Natural killer cell (primary cell): ENCODE results near the gene BHLHA15. TPM values are rescaled to one million over a fixed set of nuclear protein-coding genes. Genes with fewer than 3 reads are reported as not detected.
A peak's percentile ranks its signal among the peaks of the same experiment; 100 is the strongest.

Source experiments
- ATAC-seq, 3 donors: fragments of 150-1000 bp in 2 of 3; fragments of 200-7000 bp in 1 of 3; cut with Tn5 transposase; 1 replicate in 1 of 3; 2 replicates in 2 of 3; pipeline ENCODE4 v1.10.0; 2021; ENCODE audit warnings: mild to moderate bottlenecking in 2 of 3, moderate library complexity in 2 of 3
- DNase-seq, 2 donors: peaks; one replicate each; pipeline versions ENCODE4 v3.0.0 to v3.0.0-alpha.2; 2013 to 2021; ENCODE audit warnings: mixed read lengths in 1 of 2
- H3K27ac ChIP-seq: one replicate; pipeline ENCODE4 v1.5.1; 2013; ENCODE audit warnings: mild to moderate bottlenecking, low read length
- H3K27me3 ChIP-seq: one replicate; pipeline ENCODE4 v1.6.1; 2013; ENCODE audit warnings: low read length; ENCODE audit not compliant: control insufficient read depth, insufficient read depth
- H3K36me3 ChIP-seq: one replicate; pipeline ENCODE4 v1.6.1; 2013; ENCODE audit warnings: low read length; ENCODE audit not compliant: control insufficient read depth, insufficient read depth
- H3K4me1 ChIP-seq: one replicate; pipeline ENCODE4 v1.6.1; 2013; ENCODE audit warnings: low read length; ENCODE audit not compliant: control insufficient read depth, insufficient read depth
- H3K4me3 ChIP-seq: one replicate; pipeline ENCODE4 v1.5.1; 2013; ENCODE audit warnings: low read length
- H3K9me3 ChIP-seq: one replicate; pipeline ENCODE4 v1.6.1; 2013; ENCODE audit warnings: low read length; ENCODE audit not compliant: control insufficient read depth, insufficient read depth
- H3K27ac Mint-ChIP-seq, 2 donors: one replicate each; pipeline ENCODE4 v1.8.0; 2022; ENCODE audit warnings: mild to moderate bottlenecking in 2 of 2, mixed read lengths in 2 of 2, moderate library complexity in 1 of 2
- H3K27me3 Mint-ChIP-seq, 2 donors: one replicate each; pipeline ENCODE4 v1.8.0; 2022; ENCODE audit warnings: low read depth in 2 of 2, mixed read lengths in 2 of 2
- H3K36me3 Mint-ChIP-seq: one replicate; pipeline ENCODE4 v1.8.0; 2022; ENCODE audit warnings: mixed read lengths
- H3K4me1 Mint-ChIP-seq, 2 donors: one replicate each; pipeline ENCODE4 v1.8.0; 2022; ENCODE audit warnings: mixed read lengths in 2 of 2
- H3K4me3 Mint-ChIP-seq: one replicate; pipeline ENCODE4 v1.8.0; 2022; ENCODE audit warnings: mild to moderate bottlenecking, moderate library complexity, mixed read lengths
- H3K9me3 Mint-ChIP-seq, 2 donors: one replicate each; pipeline ENCODE4 v1.8.0; 2022; ENCODE audit warnings: mixed read lengths in 2 of 2
- WGBS: methylation state at CpG from one replicate; pipeline ENCODE4 v1.1.7; 2013; ENCODE audit warnings: missing lambda C conversion rate; ENCODE audit not compliant: insufficient coverage; 5-methylcytosine and 5-hydroxymethylcytosine counted together
- intact Hi-C: fragments of 100-400 bp; cut with micrococcal nuclease; formaldehyde crosslinking; loops from one replicate; pipeline ENCODE4 v1.14.2; 2022
- total RNA-seq, 4 donors: library from RNA; stranded (reverse); fragments of 120-200 nt in 1 of 4; gene quantifications; one replicate each; pipeline versions ENCODE4 v1.2.3 to v1.2.4, GENCODE V29; 2013 to 2022
- TF ChIP-seq, protein P1 (sequence below): fragments of 200-600 bp; IDR thresholded peaks from one replicate; pipeline ENCODE4 v1.8.0; 2022; ENCODE audit warnings: antibody characterized with exemption

The BHLHA15 gene
- total RNA-seq, 3 donors from 2014 or later (not counting 1 experiment from before 2014, with no cell fraction given): 3.3 TPM; not detected in 2

DNA sequence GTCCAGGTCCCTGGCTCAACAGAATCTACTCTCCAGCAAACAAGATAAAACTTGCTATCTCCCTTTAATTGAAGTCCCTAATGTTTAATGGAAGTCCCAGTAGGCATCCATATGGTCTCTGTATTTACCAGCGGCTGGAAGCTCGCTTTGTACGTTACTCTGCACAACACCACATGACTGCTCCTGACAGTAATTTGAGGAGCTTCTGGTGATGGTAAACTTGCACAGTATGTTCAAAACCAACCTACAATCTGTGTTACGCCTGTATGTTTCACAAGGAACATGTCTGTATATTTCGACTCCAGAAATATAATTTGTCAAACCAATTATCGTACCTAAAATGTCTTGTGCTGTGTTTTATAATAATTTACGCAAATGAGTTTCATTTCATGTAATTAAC lies 45.2 kb downstream of the BHLHA15 start:
- no peak overlapping the region for H3K4me3 Mint-ChIP-seq
- Histone ChIP-seq H3K9me3 (no peaks in the 10 kb centered on the region), H3K36me3 (peaks cover 8% of the 10 kb centered on the region), H3K4me3 (no peak overlapping the region), H3K4me1 (peaks cover 19% of the 10 kb centered on the region), H3K27ac (no peak overlapping the region), H3K27me3 (no peaks in the 10 kb centered on the region)
- intact Hi-C loops: loop anchor here (10.0 kb wide), 1 partner anchor 122 kb away; no protein-coding TSS in a partner anchor
- DNase-seq (no peak), ATAC-seq (no peak)
- no peaks in the 10 kb centered on the region for H3K36me3 Mint-ChIP-seq
- peaks cover 33 to 42% of the 10 kb centered on the region in 2 donors for H3K4me1 Mint-ChIP-seq
- H3K9me3 Mint-ChIP-seq: no peaks in the 10 kb centered on the region
- H3K27ac Mint-ChIP-seq: peak overlapping the region; percentile 36 to 45
- TF ChIP-seq, protein P1, sequence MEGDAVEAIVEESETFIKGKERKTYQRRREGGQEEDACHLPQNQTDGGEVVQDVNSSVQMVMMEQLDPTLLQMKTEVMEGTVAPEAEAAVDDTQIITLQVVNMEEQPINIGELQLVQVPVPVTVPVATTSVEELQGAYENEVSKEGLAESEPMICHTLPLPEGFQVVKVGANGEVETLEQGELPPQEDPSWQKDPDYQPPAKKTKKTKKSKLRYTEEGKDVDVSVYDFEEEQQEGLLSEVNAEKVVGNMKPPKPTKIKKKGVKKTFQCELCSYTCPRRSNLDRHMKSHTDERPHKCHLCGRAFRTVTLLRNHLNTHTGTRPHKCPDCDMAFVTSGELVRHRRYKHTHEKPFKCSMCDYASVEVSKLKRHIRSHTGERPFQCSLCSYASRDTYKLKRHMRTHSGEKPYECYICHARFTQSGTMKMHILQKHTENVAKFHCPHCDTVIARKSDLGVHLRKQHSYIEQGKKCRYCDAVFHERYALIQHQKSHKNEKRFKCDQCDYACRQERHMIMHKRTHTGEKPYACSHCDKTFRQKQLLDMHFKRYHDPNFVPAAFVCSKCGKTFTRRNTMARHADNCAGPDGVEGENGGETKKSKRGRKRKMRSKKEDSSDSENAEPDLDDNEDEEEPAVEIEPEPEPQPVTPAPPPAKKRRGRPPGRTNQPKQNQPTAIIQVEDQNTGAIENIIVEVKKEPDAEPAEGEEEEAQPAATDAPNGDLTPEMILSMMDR: no peak
- WGBS: 98% methylated on average over 5 of the region's 7 CpGs
- no peaks in the 10 kb centered on the region for H3K27me3 Mint-ChIP-seq

DNA sequence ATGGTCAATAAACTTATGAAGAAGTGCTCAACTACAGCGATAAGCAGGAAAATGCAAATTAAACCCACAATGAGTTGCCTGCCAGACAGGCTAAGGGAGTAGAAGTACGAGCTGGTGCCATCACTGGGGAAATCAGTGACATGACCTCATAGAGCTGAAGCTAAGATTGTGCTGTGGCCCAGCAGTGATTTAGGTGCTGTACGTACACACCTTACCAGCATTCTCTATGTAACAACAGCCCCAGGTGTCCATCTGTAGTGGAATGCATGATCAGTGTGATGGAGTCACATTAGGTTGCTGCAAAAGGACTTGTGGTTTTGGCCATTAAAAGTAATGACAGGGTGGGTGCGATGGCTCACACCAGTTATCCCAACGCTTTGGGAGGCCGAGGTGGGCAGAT lies 46.5 kb downstream of the BHLHA15 start:
- no peak for DNase-seq
- Mint-ChIP-seq H3K9me3 (no peaks in the 10 kb centered on the region), H3K36me3 (no peaks in the 10 kb centered on the region), H3K4me3 (no peak overlapping the region), H3K27ac (no peak overlapping the region), H3K27me3 (no peaks in the 10 kb centered on the region), H3K4me1 (peaks cover 24 to 29% of the 10 kb centered on the region in 2 donors)
- no peak overlapping the region for H3K27ac ChIP-seq
- WGBS: 93% methylated on average over 5 of the region's 6 CpGs
- H3K9me3 ChIP-seq: no peaks in the 10 kb centered on the region
- H3K36me3 ChIP-seq: peaks cover 13% of the 10 kb centered on the region
- intact Hi-C loops: loop anchor here (10.0 kb wide), 1 partner anchor 123 kb away; no protein-coding TSS in a partner anchor
- H3K4me3 ChIP-seq: no peak overlapping the region
- H3K4me1 ChIP-seq: peaks cover 12% of the 10 kb centered on the region
- TF ChIP-seq, protein P1: no peak
- H3K27me3 ChIP-seq: no peaks in the 10 kb centered on the region
- no peak for ATAC-seq

Other genes with a start within 250 kb of the BHLHA15 start
- gene OCM2, start 221.2 kb upstream of the BHLHA15 start, total RNA-seq: not detected
- gene LMTK2, start 104.6 kb upstream of the BHLHA15 start, total RNA-seq: 10 to 100 TPM; 18.7 to 33.9 (median 26.6) TPM
- 10 to 100 TPM; 68.8 to 76.7 (median 70.3) TPM for gene TECPR1, start 40.8 kb downstream of the BHLHA15 start, total RNA-seq
- 10 to 100 TPM; 81.9 to 97.1 (median 90.0) TPM for gene BRI3, start 70.2 kb downstream of the BHLHA15 start, total RNA-seq
- gene BAIAP2L1, start 189.7 kb downstream of the BHLHA15 start, total RNA-seq: not detected